Heart left ventricle (tissue), 13 donors: ENCODE measurements around the gene UGT1A10.

Experiments used
- CTCF ChIP-seq, 12 donors: fragments of 200-600 bp; sonication (generic) in 4 of 12; IDR thresholded peaks; one replicate each; pipeline versions ENCODE4 v1.5.0 to v1.8.0; 2018 to 2022; ENCODE audit warnings: antibody characterized with exemption in 12 of 12, mild to moderate bottlenecking in 5 of 12
- POLR2A ChIP-seq, 2 donors: fragments of 450-650 bp; IDR thresholded peaks; one replicate each; pipeline ENCODE4 v1.6.1; 2017; ENCODE audit warnings: antibody characterized with exemption in 2 of 2, mild to moderate bottlenecking in 2 of 2, moderate library complexity in 2 of 2
- donor health status: ischemic (EF 13 %, LVEDD 7.1; RV severe dilation, severe dysfunction).
- donor health status: DM: no; HTN: yes; CAD: no.
- donor health status: DM: no; HTN: no; CAD: no.
- donor health status: ischemic (EF 25% LVEDD 6.9; RV normal size, moderate dysfunction).
- donor health status: ischemic (EF 25% LVEDD 5.7; RV mildly dilated, moderate dysfunction).
- donor health status: ischemic (EF 35%, LVEDD 5.7; RV mildly dilated, moderate dysfunction).
- donor health status: nonischemic (EF 11% LVEDD 7.7; RV severe dilation, severe dysfunction).
- donor health status: DM: yes; HTN: yes; CAD: no.
- donor health status: PGD.
- donor health status: ischemic (EF 29% LVEDD 5.4; RV normal size, mild dysfunction).
- donor health status: nonischemic (EF 23%, LVEDD 6.1; RV moderate dilation, normal function).

GRCh38 chr2:233693963-233694362 lies 57.7 kb downstream of the UGT1A10 start:
- TF ChIP-seq CTCF (IDR thresholded peaks at IDR 0.05), result no peak
- TF ChIP-seq POLR2A (IDR thresholded peaks at IDR 0.05), result no peak
